GM20000 (cell line): ENCODE results near the gene CCNE1.

Experiments used
- DNase-seq: peaks from one replicate; pipeline ENCODE4 v3.0.0; 2012; ENCODE audit warnings: low spot score
- TF ChIP-seq, protein P1 (sequence below): IDR thresholded peaks from 2 replicates; pipeline ENCODE4 v1.5.1; 2012; ENCODE audit warnings: mild to moderate bottlenecking, control low read depth; ENCODE audit errors: extremely low read depth, missing control alignments

The CCNE1 gene

GRCh38 chr19:29810504-29810871 lies 1.3 kb upstream of the CCNE1 start:
- TF ChIP-seq, protein P1, sequence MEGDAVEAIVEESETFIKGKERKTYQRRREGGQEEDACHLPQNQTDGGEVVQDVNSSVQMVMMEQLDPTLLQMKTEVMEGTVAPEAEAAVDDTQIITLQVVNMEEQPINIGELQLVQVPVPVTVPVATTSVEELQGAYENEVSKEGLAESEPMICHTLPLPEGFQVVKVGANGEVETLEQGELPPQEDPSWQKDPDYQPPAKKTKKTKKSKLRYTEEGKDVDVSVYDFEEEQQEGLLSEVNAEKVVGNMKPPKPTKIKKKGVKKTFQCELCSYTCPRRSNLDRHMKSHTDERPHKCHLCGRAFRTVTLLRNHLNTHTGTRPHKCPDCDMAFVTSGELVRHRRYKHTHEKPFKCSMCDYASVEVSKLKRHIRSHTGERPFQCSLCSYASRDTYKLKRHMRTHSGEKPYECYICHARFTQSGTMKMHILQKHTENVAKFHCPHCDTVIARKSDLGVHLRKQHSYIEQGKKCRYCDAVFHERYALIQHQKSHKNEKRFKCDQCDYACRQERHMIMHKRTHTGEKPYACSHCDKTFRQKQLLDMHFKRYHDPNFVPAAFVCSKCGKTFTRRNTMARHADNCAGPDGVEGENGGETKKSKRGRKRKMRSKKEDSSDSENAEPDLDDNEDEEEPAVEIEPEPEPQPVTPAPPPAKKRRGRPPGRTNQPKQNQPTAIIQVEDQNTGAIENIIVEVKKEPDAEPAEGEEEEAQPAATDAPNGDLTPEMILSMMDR = no peak
- no peak for DNase-seq

GRCh38 chr19:29812080-29812880 lies 489 bp downstream of the CCNE1 start:
- DNase-seq = peak; percentile 42

DNA sequence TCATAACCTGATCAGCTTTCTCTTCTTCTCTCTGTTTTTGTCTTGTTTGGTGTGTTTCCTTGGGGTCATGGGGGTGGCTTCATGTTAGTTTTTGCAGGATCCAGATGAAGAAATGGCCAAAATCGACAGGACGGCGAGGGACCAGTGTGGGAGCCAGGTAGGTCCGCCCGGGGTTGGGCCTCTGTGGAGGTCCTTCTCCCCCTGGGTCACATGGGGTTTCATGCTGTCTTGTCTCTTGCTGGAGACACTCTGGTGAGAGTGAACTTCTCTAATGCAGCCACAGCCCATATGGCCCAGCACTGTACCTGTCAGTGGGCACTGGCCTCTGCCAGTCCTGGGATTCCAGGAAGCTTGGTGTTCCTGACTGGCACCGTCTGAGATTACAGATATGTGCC lies 1.1 kb downstream of the CCNE1 start:
- TF ChIP-seq, protein P1 = no peak
- no peak for DNase-seq

More at GRCh38 chr19:29812080-29812880, 489 bp downstream of the CCNE1 start:
- TF ChIP-seq, protein P1 = no peak

DNA sequence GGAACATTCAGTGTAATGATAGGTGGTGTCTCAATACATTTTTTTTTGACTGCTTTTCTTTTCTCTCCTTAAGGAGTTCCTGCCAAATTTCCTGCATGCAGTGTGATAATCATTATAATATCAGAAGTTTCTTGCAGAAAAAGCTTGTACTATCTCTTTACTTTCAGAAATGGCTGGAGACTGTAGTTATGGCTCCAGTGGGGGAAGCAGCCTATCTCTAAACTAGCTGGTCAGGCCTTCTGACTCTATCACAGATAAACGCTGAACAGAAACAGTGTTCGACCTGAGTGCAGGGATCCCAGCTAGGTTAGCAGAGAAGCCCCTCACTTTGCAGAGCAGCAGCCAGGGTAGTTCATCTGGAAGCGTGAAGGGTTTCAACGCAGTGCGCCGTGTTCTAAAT lies 1.9 kb downstream of the CCNE1 start:
- TF ChIP-seq, protein P1 = no peak
- DNase-seq = no peak

DNA sequence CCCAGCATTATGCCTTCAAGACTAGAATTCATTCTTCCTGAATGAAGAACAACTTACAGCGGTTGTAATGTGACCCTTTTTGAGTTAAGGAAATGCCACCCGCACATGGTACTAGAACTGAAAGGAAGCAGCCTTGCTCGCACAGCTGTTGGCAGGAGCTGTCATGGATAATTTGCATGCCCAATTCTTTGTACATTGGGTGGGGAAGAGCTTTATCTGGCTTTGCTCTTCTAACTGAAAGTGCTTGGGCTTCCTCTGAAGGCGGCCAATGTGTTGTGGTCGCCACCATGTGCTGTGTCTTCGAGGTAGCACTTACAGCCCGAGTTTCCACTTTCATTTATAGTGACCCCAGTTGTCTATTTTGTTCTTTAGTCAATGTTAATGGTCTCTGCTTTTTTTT lies 3.4 kb downstream of the CCNE1 start:
- DNase-seq = peak; percentile 57
- TF ChIP-seq, protein P1 = no peak

- no peak for DNase-seq
- TF ChIP-seq, protein P1 = no peak
Observed at GRCh38 chr19:29817316-29817715, 5.5 kb downstream of the CCNE1 start.

DNA sequence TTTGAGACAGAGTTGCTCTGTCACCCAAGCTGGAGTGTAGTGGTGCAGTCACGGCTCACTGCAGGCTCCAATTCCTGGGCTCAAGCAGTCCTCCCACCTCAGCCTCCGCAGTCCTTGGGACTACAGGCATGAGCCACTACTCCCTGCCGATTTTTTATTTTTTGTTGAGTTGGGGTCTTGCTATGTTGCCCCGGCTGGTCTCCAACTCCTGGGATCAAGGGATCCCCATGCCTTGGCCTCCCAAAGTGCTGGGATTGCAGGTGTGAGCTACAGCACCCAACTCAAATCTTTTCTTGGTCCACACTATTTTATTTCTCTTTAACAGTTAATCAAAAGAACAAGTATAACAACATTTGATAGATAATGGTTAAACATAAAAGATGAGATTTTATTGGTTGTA lies 7.5 kb downstream of the CCNE1 start:
- TF ChIP-seq, protein P1 = no peak
- DNase-seq = no peak
